Stomach (tissue), 9 donors: ENCODE measurements around the gene GPR27. TPM values are rescaled to one million over a fixed set of nuclear protein-coding genes. Genes with fewer than 3 reads are reported as not detected.

Source experiments
- DNase-seq, 2 donors: peaks; one replicate each; pipeline versions ENCODE4 v3.0.0 to v3.0.0-alpha.2; 2013 to 2019
- H3K27ac ChIP-seq, 5 donors: fragments of 200-600 bp in 4 of 5; sonication (generic) in 4 of 5; one replicate each; pipeline ENCODE4 v1.5.1; 2013 to 2019; ENCODE audit warnings: mild to moderate bottlenecking in 1 of 5, moderate library complexity in 1 of 5
- H3K27me3 ChIP-seq, 3 donors: fragments of 200-600 bp; sonication (generic); one replicate each; pipeline ENCODE4 v1.5.1; 2017 to 2019; ENCODE audit warnings: mixed run types in 1 of 3
- H3K36me3 ChIP-seq, 4 donors: fragments of 200-600 bp; sonication (generic); 1 replicate in 3 of 4; 2 replicates in 1 of 4; pipeline ENCODE4 v1.5.1; 2016 to 2019
- H3K4me1 ChIP-seq, 4 donors: fragments of 200-600 bp; sonication (generic); one replicate each; pipeline ENCODE4 v1.5.1; 2016 to 2019
- H3K4me3 ChIP-seq, 4 donors: fragments of 200-600 bp; sonication (generic) in 3 of 4; one replicate each; pipeline ENCODE4 v1.5.1; 2016 to 2019; ENCODE audit warnings: mild to moderate bottlenecking in 1 of 4
- H3K9me3 ChIP-seq, 4 donors: fragments of 200-600 bp; sonication (generic); one replicate each; pipeline ENCODE4 v1.5.1; 2016 to 2019
- EP300 ChIP-seq: sonication (generic); formaldehyde crosslinking; IDR thresholded peaks from one replicate; pipeline ENCODE4 v1.6.1; 2017; ENCODE audit warnings: antibody characterized with exemption
- POLR2A ChIP-seq, 4 donors: fragments of 450-650 bp; IDR thresholded peaks; one replicate each; pipeline ENCODE4 v1.6.1; 2016; ENCODE audit warnings: antibody characterized with exemption in 4 of 4, control low read depth in 2 of 4, mild to moderate bottlenecking in 1 of 4, moderate library complexity in 1 of 4
- POLR2AphosphoS5 ChIP-seq, 3 donors: sonication (generic); formaldehyde crosslinking; IDR thresholded peaks; one replicate each; pipeline ENCODE4 v1.6.1; 2016; ENCODE audit warnings: antibody characterized with exemption in 3 of 3
- WGBS, 5 donors: extraction: QIAGEN DNeasy Blood & Tissue Kit in 3 of 5; methylation state at CpG; one replicate each; pipeline versions ENCODE4 v1.1.5 to v1.1.7; 2013 to 2018; 5-methylcytosine and 5-hydroxymethylcytosine counted together
- intact Hi-C: fragments of 100-400 bp; cut with DNase I; formaldehyde crosslinking; loops from one replicate; pipeline ENCODE4 v1.15.1; 2023; ENCODE audit warnings: low total_unique reads
- polyA plus RNA-seq, 3 donors: library from polyadenylated mRNA; stranded (reverse); fragments of 200-250 nt; gene quantifications; one replicate each; pipeline ENCODE4 v1.2.3, GENCODE V29; 2013
- total RNA-seq, 5 donors: library from RNA; depleted of rRNA; stranded (reverse); fragments of >200 nt; gene quantifications; one replicate each; pipeline versions ENCODE4 v1.1.0 to v1.2.3, GENCODE V29; 2014 to 2016
- TF ChIP-seq, protein P1 (sequence below), 7 experiments: fragments of 450-650 bp in 4 of 7; fragments of 200-600 bp in 3 of 7; sonication (generic) in 3 of 7; IDR thresholded peaks; one replicate each; pipeline ENCODE4 v1.5.1; 2016 to 2019; ENCODE audit warnings: antibody characterized with exemption in 7 of 7, control low read depth in 2 of 7, mild to moderate bottlenecking in 1 of 7
- donor health status: healthy with polysubstance abuse.
- donor health status: Bipolar disorder and iron deficiency.
- donor health status: healthy.

GPR27 gene
- total and polyA plus RNA-seq, 8 donors, result 0.45 to 5.1 (median 2.6) TPM; not detected in 1

DNA sequence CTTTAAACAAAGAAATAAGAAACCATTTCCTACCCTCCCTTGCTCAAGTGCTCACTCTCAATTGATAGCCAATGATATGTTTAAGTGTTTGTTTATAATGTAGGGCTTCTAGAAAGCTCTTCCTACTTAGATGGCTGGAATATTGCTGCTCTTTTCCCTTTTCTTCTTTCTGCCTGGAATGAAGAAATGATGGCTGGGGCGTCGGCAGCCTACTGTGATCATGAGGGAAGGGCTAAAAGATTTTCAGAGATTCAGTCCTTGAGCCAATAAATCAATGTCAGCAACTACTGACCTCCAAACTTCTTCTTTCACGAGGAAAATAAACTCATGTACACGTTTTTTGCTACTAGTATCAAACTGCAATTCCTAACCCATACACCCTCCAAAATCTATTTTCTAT is 2.1 kb upstream of the GPR27 start:
- H3K27ac ChIP-seq, result no peak overlapping the region
- intact Hi-C loops, result no loop called here
- H3K4me1 ChIP-seq, result peaks cover 6 to 12% (median 8%) of the 10 kb centered on the region in 4 donors
- TF ChIP-seq EP300 (no peak), POLR2AphosphoS5 (IDR thresholded peaks at IDR 0.05) (no peak)
- WGBS, 5 donors, result 88 to 97% (median 95%) methylated on average over 4 of the region's 4 CpGs
- H3K36me3 ChIP-seq, result no peaks in the 10 kb centered on the region
- H3K9me3 ChIP-seq, result no peaks in the 10 kb centered on the region
- H3K27me3 ChIP-seq, result peaks cover 0 to 33% (median 21%) of the 10 kb centered on the region in 3 donors
- no peak overlapping the region for H3K4me3 ChIP-seq
- no peak for DNase-seq

DNA sequence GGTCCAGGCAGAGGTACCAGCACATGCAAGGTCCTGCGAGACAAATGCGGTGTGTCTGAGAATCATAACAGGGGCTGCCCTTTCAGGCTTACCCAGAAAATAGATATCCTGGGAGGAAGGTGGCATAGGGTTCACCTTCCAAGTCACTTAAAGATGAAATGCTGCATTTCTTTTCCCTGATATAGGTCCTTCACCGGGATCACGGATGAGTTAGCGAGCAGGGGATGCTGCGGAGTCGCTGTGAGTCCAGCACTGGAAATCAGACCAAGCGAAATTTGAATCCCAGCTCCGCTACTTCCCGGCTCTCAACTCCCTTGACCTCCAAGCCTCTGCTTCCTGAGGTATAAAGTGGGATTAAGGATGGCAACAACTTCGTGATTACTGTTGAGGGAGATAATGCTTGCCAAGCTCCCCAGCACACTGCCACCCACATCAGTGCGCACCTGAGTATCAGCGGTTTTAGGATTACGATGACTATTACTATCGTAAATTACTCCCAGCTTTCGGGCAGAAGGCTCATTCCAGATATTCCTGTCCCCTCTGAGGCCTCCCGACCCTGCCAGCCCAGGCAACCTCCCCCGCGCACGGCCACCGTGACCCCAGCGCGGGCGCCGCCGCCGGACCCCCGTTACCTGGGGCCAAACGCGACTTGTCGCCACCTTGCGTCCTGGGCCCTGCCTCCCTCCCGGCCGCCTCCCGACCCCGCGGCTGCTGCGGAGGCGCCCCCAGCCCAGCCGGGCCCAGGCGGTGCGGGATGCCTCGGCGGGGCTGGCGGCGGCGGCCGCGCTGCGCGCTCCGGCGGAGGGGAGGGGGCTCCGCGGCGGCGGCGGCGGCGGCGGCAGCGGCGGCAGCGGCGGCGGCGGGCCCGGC is 589 bp upstream of the GPR27 start:
- DNase-seq, result no peak
- Histone ChIP-seq H3K27me3 (peaks cover 0 to 37% (median 21%) of the 10 kb centered on the region in 3 donors), H3K4me1 (peaks cover 6 to 12% (median 8%) of the 10 kb centered on the region in 4 donors), H3K27ac (no peak overlapping the region), H3K4me3 (peak overlapping the region; percentile 52 to 85 (median 57)), H3K9me3 (no peaks in the 10 kb centered on the region), H3K36me3 (no peaks in the 10 kb centered on the region)
- WGBS, 5 donors, result 11 to 44% (median 16%) methylated on average over 20 to 68 of the region's 68 CpGs
- TF ChIP-seq POLR2AphosphoS5 (IDR thresholded peaks at IDR 0.05), result no peak
- TF ChIP-seq EP300, result no peak
- no peak for TF ChIP-seq POLR2A (IDR thresholded peaks at IDR 0.05)
- TF ChIP-seq, protein P1, sequence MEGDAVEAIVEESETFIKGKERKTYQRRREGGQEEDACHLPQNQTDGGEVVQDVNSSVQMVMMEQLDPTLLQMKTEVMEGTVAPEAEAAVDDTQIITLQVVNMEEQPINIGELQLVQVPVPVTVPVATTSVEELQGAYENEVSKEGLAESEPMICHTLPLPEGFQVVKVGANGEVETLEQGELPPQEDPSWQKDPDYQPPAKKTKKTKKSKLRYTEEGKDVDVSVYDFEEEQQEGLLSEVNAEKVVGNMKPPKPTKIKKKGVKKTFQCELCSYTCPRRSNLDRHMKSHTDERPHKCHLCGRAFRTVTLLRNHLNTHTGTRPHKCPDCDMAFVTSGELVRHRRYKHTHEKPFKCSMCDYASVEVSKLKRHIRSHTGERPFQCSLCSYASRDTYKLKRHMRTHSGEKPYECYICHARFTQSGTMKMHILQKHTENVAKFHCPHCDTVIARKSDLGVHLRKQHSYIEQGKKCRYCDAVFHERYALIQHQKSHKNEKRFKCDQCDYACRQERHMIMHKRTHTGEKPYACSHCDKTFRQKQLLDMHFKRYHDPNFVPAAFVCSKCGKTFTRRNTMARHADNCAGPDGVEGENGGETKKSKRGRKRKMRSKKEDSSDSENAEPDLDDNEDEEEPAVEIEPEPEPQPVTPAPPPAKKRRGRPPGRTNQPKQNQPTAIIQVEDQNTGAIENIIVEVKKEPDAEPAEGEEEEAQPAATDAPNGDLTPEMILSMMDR (IDR thresholded peaks at IDR 0.05), result no peak
- intact Hi-C loops, result no loop called here

DNA sequence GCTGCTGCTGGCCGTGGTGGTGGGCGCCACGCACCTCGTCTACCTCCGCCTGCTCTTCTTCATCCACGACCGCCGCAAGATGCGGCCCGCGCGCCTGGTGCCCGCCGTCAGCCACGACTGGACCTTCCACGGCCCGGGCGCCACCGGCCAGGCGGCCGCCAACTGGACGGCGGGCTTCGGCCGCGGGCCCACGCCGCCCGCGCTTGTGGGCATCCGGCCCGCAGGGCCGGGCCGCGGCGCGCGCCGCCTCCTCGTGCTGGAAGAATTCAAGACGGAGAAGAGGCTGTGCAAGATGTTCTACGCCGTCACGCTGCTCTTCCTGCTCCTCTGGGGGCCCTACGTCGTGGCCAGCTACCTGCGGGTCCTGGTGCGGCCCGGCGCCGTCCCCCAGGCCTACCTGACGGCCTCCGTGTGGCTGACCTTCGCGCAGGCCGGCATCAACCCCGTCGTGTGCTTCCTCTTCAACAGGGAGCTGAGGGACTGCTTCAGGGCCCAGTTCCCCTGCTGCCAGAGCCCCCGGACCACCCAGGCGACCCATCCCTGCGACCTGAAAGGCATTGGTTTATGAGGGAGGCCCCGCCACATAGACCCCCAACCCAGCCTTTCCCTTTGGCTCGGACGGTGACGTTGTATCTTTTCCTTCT is 1.1 kb downstream of the GPR27 start:
- TF ChIP-seq, protein P1 (IDR thresholded peaks at IDR 0.05), result no peak
- TF ChIP-seq POLR2AphosphoS5 (IDR thresholded peaks at IDR 0.05) (no peak), EP300 (no peak), POLR2A (IDR thresholded peaks at IDR 0.05) (no peak)
- peaks cover 0 to 37% (median 21%) of the 10 kb centered on the region in 3 donors for H3K27me3 ChIP-seq

DNA sequence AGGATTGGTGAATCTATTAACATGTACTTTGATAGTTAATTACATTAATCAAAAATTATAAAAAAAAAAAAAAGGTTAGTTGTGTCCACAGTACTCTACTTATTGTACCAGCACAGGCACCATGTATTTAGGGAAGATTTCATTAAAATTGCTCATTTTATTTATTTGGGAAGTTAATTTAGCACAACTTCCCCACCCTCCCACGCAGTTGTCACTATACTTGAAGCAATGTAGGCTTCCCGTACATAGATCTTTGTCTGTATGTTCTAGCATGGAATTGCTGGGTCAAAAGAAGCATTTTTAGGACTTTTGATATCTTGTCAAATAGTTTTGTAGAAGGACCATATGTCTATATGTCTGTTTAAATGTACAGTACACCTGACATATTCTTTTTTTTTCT is 4.4 kb downstream of the GPR27 start:
- DNase-seq, result no peak
- intact Hi-C loops, result no loop called here
- peaks cover 0 to 38% (median 9%) of the 10 kb centered on the region in 3 donors for H3K27me3 ChIP-seq
- 85 to 95% (median 93%) methylated on average over 2 of the region's 2 CpGs for WGBS, 5 donors
- TF ChIP-seq POLR2AphosphoS5 (IDR thresholded peaks at IDR 0.05) (no peak), POLR2A (IDR thresholded peaks at IDR 0.05) (no peak), EP300 (no peak)
- TF ChIP-seq, protein P1 (IDR thresholded peaks at IDR 0.05), result no peak
- no peaks in the 10 kb centered on the region for H3K36me3 ChIP-seq
- H3K27ac ChIP-seq, result no peak overlapping the region
- H3K4me1 ChIP-seq, result peaks cover 2 to 6% (median 4%) of the 10 kb centered on the region in 4 donors
- H3K9me3 ChIP-seq, result no peaks in the 10 kb centered on the region
- no peak overlapping the region for H3K4me3 ChIP-seq

More for the DNA sequence above, 1.1 kb downstream of the GPR27 start:
- Histone ChIP-seq H3K9me3 (no peaks in the 10 kb centered on the region), H3K27ac (peak overlapping the region in 1 of 5 donors; percentile 59), H3K4me3 (peak overlapping the region; percentile 52 to 85 (median 57)), H3K36me3 (no peaks in the 10 kb centered on the region), H3K4me1 (peaks cover 6 to 12% (median 8%) of the 10 kb centered on the region in 4 donors)
- intact Hi-C loops, result no loop called here
- 17 to 77% (median 27%) methylated on average over 9 to 65 of the region's 65 CpGs for WGBS, 5 donors
- no peak for DNase-seq
